ENCODE data around the gene NR1I2.

GRCh38 chr3:119800844-119801243, 18.9 kb downstream of the NR1I2 start:
- TF ChIP-seq EZH2 (IDR thresholded peaks at IDR 0.05; ENCODE audit: insufficient read depth, low read length): no peak
- no peak for TF ChIP-seq CTCF (IDR thresholded peaks at IDR 0.05; ENCODE audit: insufficient read depth, low read depth, low read length)

All from astrocyte (in vitro differentiated cells and primary cell).